ENCODE results near the gene ATF7. TPM values are rescaled to one million over a fixed set of nuclear protein-coding genes. Genes with fewer than 3 reads are reported as not detected.

Gene ATF7
- total and polyA plus RNA-seq, 2 of the 13 experiments (the other 11 are each of a cell fraction or from before 2014, with no cell fraction given), result 9.6 to 16.2 TPM

GRCh38 chr12:53623548-53624385 lies 2.4 kb downstream of the ATF7 start:
- in situ Hi-C loops (cut with HindIII; ENCODE audit: extremely low pct_ligation_motif_present, low pct_unique_long_range_greater_than_20kb), result no loop called here
- no TSS peak for BruUV-seq (replicated peaks)
- intact Hi-C loops (cut with micrococcal nuclease; ENCODE audit: unreplicated experiment), result loop anchor here (5.0 kb wide), 1 partner anchor 34 kb away; no protein-coding TSS in a partner anchor
- H3K36me3 ChIP-seq (replicated peaks in 1 of 2; ENCODE audit: control insufficient read depth in 1 of 2, insufficient read depth in 2 of 2, low read length in 2 of 2), result no peaks in the 10 kb centered on the region
- DNase-seq (ENCODE audit: low spot score), result peak; percentile 52
- ChIA-PET CTCF (ENCODE audit: low intra/inter-chr PET ratio, low total read pairs) (no interaction called here), POLR2A (interaction anchor here (1.1 to 2.1 kb wide), 5 partner anchors 25 to 656 kb away, joined by 3 to 14 read pairs (median 4); partner anchors contain the start of genes ATP5MC2, CBX5 and HNRNPA1)
- no peaks in the 10 kb centered on the region for H3K9me3 ChIP-seq (ENCODE audit: low read length)
- WGBS (ENCODE audit: low lambda C conversion rate), result 21% methylated on average over 7 of the region's 7 CpGs
- no peaks in the 10 kb centered on the region for H4K20me1 ChIP-seq (ENCODE audit: insufficient read depth, low read length)
- H3K79me2 ChIP-seq (ENCODE audit: insufficient read depth, low read length), result peaks cover 61% of the 10 kb centered on the region
- H3K27ac ChIP-seq (ENCODE audit: extremely low read length, insufficient read depth, low read length), result peak overlapping the region; percentile 88
- TF ChIP-seq UBTF (CRISPR knock-in tag; IDR thresholded peaks at IDR 0.05), result no peak
- peak; percentile 50; the same call in 1 of the 2 replicates for TF ChIP-seq ZNF362 (CRISPR knock-in tag; IDR thresholded peaks at IDR 0.05; ENCODE audit: borderline replicate concordance)
- peak; percentile 44; the same call in 1 of the 2 replicates for TF ChIP-seq ZBED4 (CRISPR knock-in tag; IDR thresholded peaks at IDR 0.05; ENCODE audit: borderline replicate concordance)
- TF ChIP-seq TSC22D2 (CRISPR knock-in tag; IDR thresholded peaks at IDR 0.05; ENCODE audit: borderline replicate concordance), result no peak
- 0 out of 2 replicates have a peak, but pooled peaks have one; percentile 4 for TF ChIP-seq ZNF800 (CRISPR knock-in tag; IDR thresholded peaks at IDR 0.05)
- 0 out of 2 replicates have a peak, but pooled peaks have one; percentile 50 for TF ChIP-seq GFI1 (CRISPR knock-in tag; IDR thresholded peaks at IDR 0.05; ENCODE audit: borderline replicate concordance)
- 0 out of 2 replicates have a peak, but pooled peaks have one; percentile 22 for TF ChIP-seq GATAD2A (CRISPR knock-in tag; IDR thresholded peaks at IDR 0.05)
- 0 out of 2 replicates have a peak, but pooled peaks have one; percentile 37 for TF ChIP-seq NAIF1 (CRISPR knock-in tag; IDR thresholded peaks at IDR 0.05; ENCODE audit: borderline replicate concordance)
- peak; percentile 29; the same call in 1 of the 2 replicates for TF ChIP-seq SAP130 (CRISPR knock-in tag; IDR thresholded peaks at IDR 0.05; ENCODE audit: low read depth)
- TF ChIP-seq SIX4 (CRISPR knock-in tag; IDR thresholded peaks at IDR 0.05), result no peak
- peaks cover 28% of the 10 kb centered on the region for H3K4me1 ChIP-seq (ENCODE audit: insufficient read depth, low read length)
- FAIRE-seq, result no peak
- no peaks in the 10 kb centered on the region; a peak in 1 of 5 replicates for H3K27me3 ChIP-seq (ENCODE audit: control insufficient read depth in 1 of 2, insufficient read depth in 2 of 2, low read length in 2 of 2)
- peak overlapping the region; percentile 89 for H3K9ac ChIP-seq (ENCODE audit: insufficient read depth, low read depth, low read length)
- peak overlapping the region; percentile 85 to 95 (median 92); a peak in 5 of 6 replicates for H3K4me3 ChIP-seq (replicated peaks in 1 of 3; ENCODE audit: insufficient read depth in 1 of 3, low read depth in 2 of 3, low read length in 3 of 3)
- peak; percentile 14; the same call in 2 of the 3 replicates for ATAC-seq
- H3K4me2 ChIP-seq (ENCODE audit: low read depth, low read length), result peak overlapping the region; percentile 96
- H2AFZ ChIP-seq (ENCODE audit: low read length), result no peak overlapping the region

All from HepG2 (cell line).